CD8-positive, alpha-beta memory T cell (primary cell): ENCODE measurements around the gene MRPS23. TPM values are rescaled to one million over a fixed set of nuclear protein-coding genes. Genes with fewer than 3 reads are reported as not detected.

Experiments
- CTCF ChIA-PET: fragments of 350-600 bp; sonication (Branson Sonifier 250); formaldehyde crosslinking; loops from one replicate; lab custom pipeline; 2021; ENCODE audit warnings: antibody characterized with exemption; lab: Charles Lee
- POLR2A ChIA-PET: fragments of 350-600 bp; sonication (Branson Sonifier 250); formaldehyde crosslinking; loops from one replicate; lab custom pipeline; 2021; ENCODE audit warnings: antibody characterized with exemption; lab: Charles Lee
- DNase-seq, 5 donors: peaks; one replicate each; pipeline versions ENCODE4 v3.0.0 to v3.0.0-alpha.2; 2020 to 2022; ENCODE audit warnings: mixed read lengths in 1 of 5
- H3K27ac ChIP-seq: one replicate; pipeline ENCODE4 v1.7.0; 2013; ENCODE audit warnings: low read depth, mild to moderate bottlenecking, low read length, moderate library complexity
- H3K27me3 ChIP-seq: 2 replicates; pipeline ENCODE4 v1.7.0; 2013; ENCODE audit warnings: low read length, mild to moderate bottlenecking; ENCODE audit not compliant: insufficient read depth, poor library complexity, severe bottlenecking
- H3K36me3 ChIP-seq: 2 replicates; pipeline ENCODE4 v1.7.0; 2013; ENCODE audit warnings: mild to moderate bottlenecking, low read length, moderate library complexity; ENCODE audit not compliant: insufficient read depth
- H3K4me1 ChIP-seq: 2 replicates; pipeline ENCODE4 v1.7.0; 2013; ENCODE audit warnings: mild to moderate bottlenecking, low read length, moderate library complexity; ENCODE audit not compliant: insufficient read depth
- H3K4me3 ChIP-seq: 2 replicates; pipeline ENCODE4 v1.7.0; 2013; ENCODE audit warnings: mild to moderate bottlenecking, low read length
- H3K9me3 ChIP-seq: 2 replicates; pipeline ENCODE4 v1.7.0; 2013; ENCODE audit warnings: mild to moderate bottlenecking, low read length
- H3K27ac Mint-ChIP-seq, 8 donors: one replicate each; pipeline ENCODE4 v1.8.0; 2020 to 2021; ENCODE audit warnings: mixed read lengths in 8 of 8, mild to moderate bottlenecking in 6 of 8, inconsistent platforms in 3 of 8, moderate library complexity in 3 of 8
- H3K27me3 Mint-ChIP-seq, 2 donors: one replicate each; pipeline ENCODE4 v1.8.0; 2020 to 2021; ENCODE audit warnings: mixed read lengths in 2 of 2, mild to moderate bottlenecking in 1 of 2, moderate library complexity in 1 of 2
- H3K36me3 Mint-ChIP-seq, 3 donors: one replicate each; pipeline ENCODE4 v1.8.0; 2020 to 2021; ENCODE audit warnings: mixed read lengths in 3 of 3, inconsistent platforms in 1 of 3, mild to moderate bottlenecking in 1 of 3
- H3K4me1 Mint-ChIP-seq, 3 donors: one replicate each; pipeline ENCODE4 v1.8.0; 2020 to 2021; ENCODE audit warnings: mixed read lengths in 3 of 3, inconsistent platforms in 1 of 3, mild to moderate bottlenecking in 1 of 3
- H3K4me3 Mint-ChIP-seq, 7 donors: one replicate each; pipeline ENCODE4 v1.8.0; 2020 to 2021; ENCODE audit warnings: mixed read lengths in 7 of 7, mild to moderate bottlenecking in 6 of 7, moderate library complexity in 4 of 7, inconsistent platforms in 2 of 7
- H3K9me3 Mint-ChIP-seq, 5 donors: one replicate each; pipeline ENCODE4 v1.8.0; 2020 to 2022; ENCODE audit warnings: mixed read lengths in 5 of 5, mild to moderate bottlenecking in 3 of 5, moderate library complexity in 2 of 5, inconsistent platforms in 1 of 5
- polyA plus RNA-seq: library from polyadenylated mRNA; unstranded; fragments of 300-500 nt; fragmentation: Illumina TruSeq; gene quantifications from one replicate; pipeline ENCODE4 v1.2.3, GENCODE V29; 2021
- total RNA-seq, 2 experiments: library from RNA; stranded (reverse); gene quantifications; one replicate each; pipeline ENCODE4 v1.2.3, GENCODE V29; 2021

MRPS23 gene
- total and polyA plus RNA-seq, 3 experiments from 2014 or later, result 42.6 to 88.5 (median 83.1) TPM

GRCh38 chr17:57892146-57892819 is 42.4 kb upstream of the MRPS23 start:
- POLR2A ChIA-PET, result no interaction called here

GRCh38 chr17:57890857-57891232 is 41.0 kb upstream of the MRPS23 start:
- H3K36me3 Mint-ChIP-seq, result no peaks in the 10 kb centered on the region
- H3K4me1 ChIP-seq, result peaks cover 7% of the 10 kb centered on the region
- no peak for DNase-seq
- H3K4me3 ChIP-seq, result no peak overlapping the region
- CTCF ChIA-PET, result interaction anchor here (1.1 to 6.4 kb wide), 4 partner anchors 11 to 223 kb away, joined by 3 to 53 read pairs (median 3); no protein-coding TSS in a partner anchor
- H3K9me3 ChIP-seq, result no peaks in the 10 kb centered on the region
- H3K36me3 ChIP-seq, result no peaks in the 10 kb centered on the region
- POLR2A ChIA-PET, result no interaction called here
- H3K4me3 Mint-ChIP-seq, result no peak overlapping the region
- H3K27me3 Mint-ChIP-seq, result peaks cover 11 to 18% of the 10 kb centered on the region in 2 donors
- peaks cover 3% of the 10 kb centered on the region for H3K27me3 ChIP-seq
- H3K9me3 Mint-ChIP-seq, result no peaks in the 10 kb centered on the region
- H3K4me1 Mint-ChIP-seq, result peaks cover 0 to 5% (median 3%) of the 10 kb centered on the region in 3 donors
- no peak overlapping the region for H3K27ac ChIP-seq
- H3K27ac Mint-ChIP-seq, result no peak overlapping the region

More at GRCh38 chr17:57892146-57892819, 42.4 kb upstream of the MRPS23 start:
- Histone ChIP-seq H3K27ac (no peak overlapping the region), H3K4me3 (no peak overlapping the region), H3K9me3 (no peaks in the 10 kb centered on the region), H3K36me3 (no peaks in the 10 kb centered on the region), H3K4me1 (peaks cover 7% of the 10 kb centered on the region), H3K27me3 (peaks cover 3% of the 10 kb centered on the region)
- no peaks in the 10 kb centered on the region for H3K36me3 Mint-ChIP-seq
- CTCF ChIA-PET, result interaction anchor here (0.8 to 6.4 kb wide), 23 partner anchors 9 to 346 kb away, joined by 3 to 53 read pairs (median 3); partner anchors contain the start of genes CUEDC1 and LPO
- no peaks in the 10 kb centered on the region for H3K9me3 Mint-ChIP-seq
- peak; percentile 56 to 79 (median 68) for DNase-seq
- no peak overlapping the region for H3K4me3 Mint-ChIP-seq
- H3K4me1 Mint-ChIP-seq, result peaks cover 0 to 5% (median 3%) of the 10 kb centered on the region in 3 donors
- H3K27me3 Mint-ChIP-seq, result peaks cover 9 to 18% of the 10 kb centered on the region in 2 donors
- H3K27ac Mint-ChIP-seq, result peak overlapping the region in 1 of 8 donors; percentile 93

GRCh38 chr17:57889892-57890856 is 40.3 kb upstream of the MRPS23 start:
- DNase-seq, result no peak
- Histone ChIP-seq H3K27me3 (peaks cover 3% of the 10 kb centered on the region), H3K4me1 (peaks cover 7% of the 10 kb centered on the region), H3K27ac (no peak overlapping the region), H3K9me3 (no peaks in the 10 kb centered on the region), H3K36me3 (no peaks in the 10 kb centered on the region), H3K4me3 (no peak overlapping the region)
- ChIA-PET POLR2A (no interaction called here), CTCF (interaction anchor here (0.8 to 6.4 kb wide), 5 partner anchors 10 to 224 kb away, joined by 3 to 53 read pairs (median 3); no protein-coding TSS in a partner anchor)
- Mint-ChIP-seq H3K36me3 (no peaks in the 10 kb centered on the region), H3K27ac (no peak overlapping the region), H3K27me3 (peaks cover 11 to 18% of the 10 kb centered on the region in 2 donors), H3K4me3 (no peak overlapping the region), H3K9me3 (no peaks in the 10 kb centered on the region), H3K4me1 (peaks cover 0 to 5% (median 3%) of the 10 kb centered on the region in 3 donors)

- Histone ChIP-seq H3K27me3 (peaks cover 3% of the 10 kb centered on the region), H3K4me3 (no peak overlapping the region), H3K27ac (no peak overlapping the region), H3K4me1 (peaks cover 7% of the 10 kb centered on the region), H3K9me3 (no peaks in the 10 kb centered on the region), H3K36me3 (no peaks in the 10 kb centered on the region)
- no peak overlapping the region for H3K4me3 Mint-ChIP-seq
- no peak overlapping the region for H3K27ac Mint-ChIP-seq
- peaks cover 0 to 5% (median 3%) of the 10 kb centered on the region in 3 donors for H3K4me1 Mint-ChIP-seq
- POLR2A ChIA-PET, result interaction anchor here (1.3 kb wide), 1 partner anchor 108 kb away, joined by 3 read pairs; no protein-coding TSS in a partner anchor
- no peaks in the 10 kb centered on the region for H3K36me3 Mint-ChIP-seq
- no peak for DNase-seq
- H3K27me3 Mint-ChIP-seq, result peaks cover 11 to 18% of the 10 kb centered on the region in 2 donors
- H3K9me3 Mint-ChIP-seq, result no peaks in the 10 kb centered on the region
- CTCF ChIA-PET, result no interaction called here
Observed at GRCh38 chr17:57889252-57889651, 39.4 kb upstream of the MRPS23 start.

- no peaks in the 10 kb centered on the region for H3K9me3 Mint-ChIP-seq
- Histone ChIP-seq H3K36me3 (no peaks in the 10 kb centered on the region), H3K27me3 (peaks cover 3% of the 10 kb centered on the region), H3K4me3 (no peak overlapping the region), H3K9me3 (no peaks in the 10 kb centered on the region), H3K27ac (no peak overlapping the region), H3K4me1 (peaks cover 7% of the 10 kb centered on the region)
- POLR2A ChIA-PET, result interaction anchor here (1.3 kb wide), 1 partner anchor 108 kb away, joined by 3 read pairs; no protein-coding TSS in a partner anchor
- H3K4me3 Mint-ChIP-seq, result no peak overlapping the region
- peaks cover 0 to 5% (median 3%) of the 10 kb centered on the region in 3 donors for H3K4me1 Mint-ChIP-seq
- peaks cover 7 to 18% of the 10 kb centered on the region in 2 donors for H3K27me3 Mint-ChIP-seq
- no peak for DNase-seq
- no peak overlapping the region for H3K27ac Mint-ChIP-seq
- H3K36me3 Mint-ChIP-seq, result no peaks in the 10 kb centered on the region
- CTCF ChIA-PET, result no interaction called here
Observed at GRCh38 chr17:57888311-57889216, 38.7 kb upstream of the MRPS23 start.

- no peak overlapping the region for H3K4me3 ChIP-seq
- H3K36me3 Mint-ChIP-seq, result no peaks in the 10 kb centered on the region
- DNase-seq, result no peak
- H3K27me3 ChIP-seq, result peaks cover 3% of the 10 kb centered on the region
- no peaks in the 10 kb centered on the region for H3K9me3 ChIP-seq
- H3K9me3 Mint-ChIP-seq, result peaks cover 0 to 2% (median 0%) of the 10 kb centered on the region in 5 donors
- no peak overlapping the region for H3K4me3 Mint-ChIP-seq
- no peak overlapping the region for H3K27ac ChIP-seq
- H3K36me3 ChIP-seq, result no peaks in the 10 kb centered on the region
- H3K4me1 ChIP-seq, result peaks cover 2% of the 10 kb centered on the region
- ChIA-PET POLR2A (interaction anchor here (0.7 kb wide), 1 partner anchor 26 kb away, joined by 7 read pairs; no protein-coding TSS in a partner anchor), CTCF (interaction anchor here (1.0 kb wide), 1 partner anchor 112 kb away, joined by 4 read pairs; no protein-coding TSS in a partner anchor)
- peak overlapping the region in 1 of 8 donors; percentile 44 for H3K27ac Mint-ChIP-seq
- H3K27me3 Mint-ChIP-seq, result peaks cover 11 to 14% of the 10 kb centered on the region in 2 donors
- H3K4me1 Mint-ChIP-seq, result no peaks in the 10 kb centered on the region
Observed at GRCh38 chr17:57887161-57887560, 37.3 kb upstream of the MRPS23 start.

- H3K27me3 Mint-ChIP-seq, result peaks cover 4 to 11% of the 10 kb centered on the region in 2 donors
- Histone ChIP-seq H3K36me3 (no peaks in the 10 kb centered on the region), H3K9me3 (no peaks in the 10 kb centered on the region), H3K4me3 (no peak overlapping the region), H3K27ac (no peak overlapping the region), H3K4me1 (no peaks in the 10 kb centered on the region), H3K27me3 (peaks cover 3% of the 10 kb centered on the region)
- ChIA-PET CTCF (no interaction called here), POLR2A (no interaction called here)
- no peak for DNase-seq
- H3K27ac Mint-ChIP-seq, result no peak overlapping the region
- no peak overlapping the region for H3K4me3 Mint-ChIP-seq
- peaks cover 0 to 2% (median 0%) of the 10 kb centered on the region in 5 donors for H3K9me3 Mint-ChIP-seq
- H3K4me1 Mint-ChIP-seq, result no peaks in the 10 kb centered on the region
- H3K36me3 Mint-ChIP-seq, result no peaks in the 10 kb centered on the region
Observed at GRCh38 chr17:57886020-57886419, 36.2 kb upstream of the MRPS23 start.
